Gastrocnemius medialis (tissue), 4 donors: ENCODE measurements around the gene TK2.

Experiments used
- POLR2A ChIP-seq, 2 donors: fragments of 450-650 bp; IDR thresholded peaks; one replicate each; pipeline ENCODE4 v1.6.1; 2017; ENCODE audit warnings: antibody characterized with exemption in 2 of 2, mild to moderate bottlenecking in 2 of 2, moderate library complexity in 2 of 2
- TF ChIP-seq, protein P1 (sequence below), 5 experiments: fragments of 450-650 bp in 3 of 5; fragments of 200-600 bp in 2 of 5; sonication (generic) in 2 of 5; IDR thresholded peaks in 4 of 5; conservative IDR thresholded peaks in 1 of 5; 1 replicate in 4 of 5; 2 replicates in 1 of 5; pipeline ENCODE4 v1.5.1; 2016 to 2019; ENCODE audit warnings: antibody characterized with exemption in 5 of 5, mild to moderate bottlenecking in 3 of 5, moderate library complexity in 3 of 5

DNA sequence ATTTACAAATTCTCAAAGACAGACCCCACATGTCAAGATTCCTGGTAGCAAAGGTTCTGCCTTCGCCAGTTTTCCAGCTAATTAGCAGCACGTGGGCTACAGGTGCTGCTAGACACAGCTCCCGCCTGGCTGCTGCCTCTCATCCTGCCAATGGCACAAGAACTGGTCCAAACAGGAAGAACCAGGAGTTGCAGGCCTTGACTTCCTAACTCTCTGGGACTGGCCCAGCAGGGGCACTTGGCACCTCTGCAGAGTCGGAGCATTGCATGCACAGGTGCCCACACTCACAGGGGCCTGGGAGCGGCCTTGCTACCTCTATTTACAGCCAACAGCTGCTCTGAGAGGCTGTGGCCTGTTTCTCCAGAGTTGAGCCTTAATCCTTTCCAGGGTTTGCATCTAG is 39.6 kb downstream of the TK2 start:
- TF ChIP-seq, protein P1, sequence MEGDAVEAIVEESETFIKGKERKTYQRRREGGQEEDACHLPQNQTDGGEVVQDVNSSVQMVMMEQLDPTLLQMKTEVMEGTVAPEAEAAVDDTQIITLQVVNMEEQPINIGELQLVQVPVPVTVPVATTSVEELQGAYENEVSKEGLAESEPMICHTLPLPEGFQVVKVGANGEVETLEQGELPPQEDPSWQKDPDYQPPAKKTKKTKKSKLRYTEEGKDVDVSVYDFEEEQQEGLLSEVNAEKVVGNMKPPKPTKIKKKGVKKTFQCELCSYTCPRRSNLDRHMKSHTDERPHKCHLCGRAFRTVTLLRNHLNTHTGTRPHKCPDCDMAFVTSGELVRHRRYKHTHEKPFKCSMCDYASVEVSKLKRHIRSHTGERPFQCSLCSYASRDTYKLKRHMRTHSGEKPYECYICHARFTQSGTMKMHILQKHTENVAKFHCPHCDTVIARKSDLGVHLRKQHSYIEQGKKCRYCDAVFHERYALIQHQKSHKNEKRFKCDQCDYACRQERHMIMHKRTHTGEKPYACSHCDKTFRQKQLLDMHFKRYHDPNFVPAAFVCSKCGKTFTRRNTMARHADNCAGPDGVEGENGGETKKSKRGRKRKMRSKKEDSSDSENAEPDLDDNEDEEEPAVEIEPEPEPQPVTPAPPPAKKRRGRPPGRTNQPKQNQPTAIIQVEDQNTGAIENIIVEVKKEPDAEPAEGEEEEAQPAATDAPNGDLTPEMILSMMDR (IDR thresholded peaks at IDR 0.05 in 4 of 5, conservative IDR thresholded peaks at IDR 0.05 in 1 of 5): no peak
- no peak for TF ChIP-seq POLR2A (IDR thresholded peaks at IDR 0.05)
